DMS 273 treated with DMSO at 0.1 percent for 48 hours (cell line): ENCODE measurements around the gene CEP78.

ENCODE experiments used
- DNase-seq: peaks from one replicate; lab custom pipeline; 2025; lab: John Stamatoyannopoulos, UW

Gene CEP78

GRCh38 chr9:78288214-78288892, 52.5 kb downstream of the CEP78 start:
- peak; percentile 16 for DNase-seq

GRCh38 chr9:78289474-78289873, 53.6 kb downstream of the CEP78 start:
- DNase-seq = no peak

DNA sequence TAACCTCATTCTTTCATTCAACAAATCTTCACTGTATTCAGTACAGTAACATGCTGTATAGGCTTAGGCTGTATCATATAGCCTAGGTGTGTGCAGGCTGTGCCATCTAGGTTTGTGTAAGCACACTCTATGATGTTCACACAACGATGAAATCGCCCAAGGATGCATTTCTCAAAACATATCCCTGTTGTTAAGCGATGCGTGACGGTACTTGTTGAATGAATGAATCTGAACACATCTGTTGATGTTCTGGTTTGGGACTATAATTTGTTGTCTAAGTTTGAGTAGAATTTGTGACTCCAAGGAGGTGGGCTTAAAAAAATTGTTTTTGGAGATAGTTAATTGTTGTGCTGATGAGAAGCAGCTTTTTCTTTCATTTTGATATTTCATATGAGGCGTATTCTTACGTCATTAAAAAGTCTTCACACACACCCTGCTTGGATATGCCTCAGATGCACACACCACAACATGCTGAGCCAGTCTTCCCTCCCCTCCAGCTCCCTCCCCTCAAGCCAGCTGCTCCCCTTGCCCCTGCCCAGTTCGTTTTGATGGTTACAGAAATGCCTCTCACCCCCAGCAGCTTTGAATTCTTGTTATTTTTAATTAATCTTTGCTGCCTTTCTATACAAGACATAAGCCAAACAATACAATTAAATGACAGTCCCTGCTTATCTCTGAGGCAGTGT, 55.5 kb downstream of the CEP78 start:
- DNase-seq = no peak

DNA sequence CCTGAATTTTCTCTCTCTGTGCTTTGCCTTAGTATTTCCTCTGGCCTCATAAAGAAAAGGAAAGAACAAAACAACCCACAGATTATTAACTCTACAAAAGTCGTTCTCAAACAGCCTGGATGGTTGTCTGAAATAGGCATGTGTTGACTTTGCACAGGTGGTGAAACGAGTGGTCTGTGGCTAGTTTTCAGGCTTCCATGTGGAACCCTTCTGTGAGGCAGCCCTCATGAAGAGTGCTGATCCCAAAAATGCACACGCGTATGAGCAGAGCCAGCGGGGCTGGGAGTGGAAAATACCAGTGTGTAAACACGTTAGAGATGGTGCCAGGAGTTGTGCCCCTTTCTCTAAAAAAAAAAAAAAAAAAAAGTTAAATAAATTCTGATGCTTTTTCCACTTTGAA, 56.2 kb downstream of the CEP78 start:
- DNase-seq = no peak

GRCh38 chr9:78292716-78293497, 57.0 kb downstream of the CEP78 start:
- no peak for DNase-seq

DNA sequence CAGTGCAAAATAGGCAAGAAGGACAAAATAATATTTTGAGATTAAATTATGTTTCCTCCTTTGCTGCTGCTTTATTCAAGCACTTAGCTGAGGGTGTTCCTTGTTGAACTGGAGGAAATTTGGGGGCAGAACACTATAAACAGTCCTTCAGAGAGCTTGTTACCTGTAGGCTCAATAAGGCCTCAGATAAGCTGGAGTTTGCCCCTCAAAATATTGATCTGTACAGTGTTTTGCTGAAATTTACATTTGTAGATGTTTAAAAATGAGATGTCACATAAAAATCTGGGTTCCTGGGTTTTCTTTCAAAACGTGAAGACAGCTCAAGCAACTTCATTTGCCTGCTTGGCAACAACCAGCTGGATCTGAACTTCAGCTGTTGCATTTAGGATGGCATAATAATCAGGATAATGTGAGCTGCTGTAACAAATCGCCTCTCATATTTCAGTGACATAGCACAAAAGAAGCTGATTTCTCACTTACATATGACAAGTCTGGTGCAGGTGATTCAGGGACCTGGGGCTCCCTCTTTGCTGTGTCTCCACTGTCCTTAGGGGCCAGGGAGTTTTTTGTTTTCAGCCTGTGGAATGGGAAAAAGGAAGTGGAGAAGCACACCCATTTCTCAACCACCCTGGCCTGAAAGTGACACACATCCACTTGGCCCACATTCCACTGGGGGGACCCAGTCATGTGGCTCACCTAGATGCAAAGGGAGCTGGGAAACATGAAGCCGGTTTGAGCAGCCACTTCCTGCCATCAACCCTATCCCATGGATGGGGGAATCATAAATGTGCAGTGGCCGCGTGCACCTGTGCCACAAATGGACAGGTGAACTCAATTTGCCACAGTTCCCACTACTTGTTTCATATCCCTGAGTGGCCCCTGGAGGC, 58.7 kb downstream of the CEP78 start:
- no peak for DNase-seq

DNA sequence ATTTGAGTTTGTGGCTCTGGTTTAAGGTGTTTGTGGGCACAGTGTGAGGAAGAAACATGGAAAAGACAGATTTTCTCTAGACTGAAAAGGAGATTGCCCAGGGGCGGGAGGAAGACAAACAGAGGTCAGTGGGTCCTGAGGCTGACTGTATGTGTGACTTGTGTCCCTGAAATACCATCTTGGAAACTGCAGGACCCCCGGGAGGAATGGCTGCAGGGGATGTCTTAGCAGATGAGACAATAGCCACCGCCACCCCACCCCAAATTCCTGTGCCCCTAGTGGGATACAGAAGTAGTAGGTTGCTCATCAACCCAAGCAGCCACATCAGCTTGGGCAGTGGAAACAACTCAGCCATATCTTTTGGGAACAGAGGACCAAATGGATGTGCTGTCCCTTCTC, 59.3 kb downstream of the CEP78 start:
- no peak for DNase-seq

GRCh38 chr9:78295731-78296130, 59.9 kb downstream of the CEP78 start:
- no peak for DNase-seq

DNA sequence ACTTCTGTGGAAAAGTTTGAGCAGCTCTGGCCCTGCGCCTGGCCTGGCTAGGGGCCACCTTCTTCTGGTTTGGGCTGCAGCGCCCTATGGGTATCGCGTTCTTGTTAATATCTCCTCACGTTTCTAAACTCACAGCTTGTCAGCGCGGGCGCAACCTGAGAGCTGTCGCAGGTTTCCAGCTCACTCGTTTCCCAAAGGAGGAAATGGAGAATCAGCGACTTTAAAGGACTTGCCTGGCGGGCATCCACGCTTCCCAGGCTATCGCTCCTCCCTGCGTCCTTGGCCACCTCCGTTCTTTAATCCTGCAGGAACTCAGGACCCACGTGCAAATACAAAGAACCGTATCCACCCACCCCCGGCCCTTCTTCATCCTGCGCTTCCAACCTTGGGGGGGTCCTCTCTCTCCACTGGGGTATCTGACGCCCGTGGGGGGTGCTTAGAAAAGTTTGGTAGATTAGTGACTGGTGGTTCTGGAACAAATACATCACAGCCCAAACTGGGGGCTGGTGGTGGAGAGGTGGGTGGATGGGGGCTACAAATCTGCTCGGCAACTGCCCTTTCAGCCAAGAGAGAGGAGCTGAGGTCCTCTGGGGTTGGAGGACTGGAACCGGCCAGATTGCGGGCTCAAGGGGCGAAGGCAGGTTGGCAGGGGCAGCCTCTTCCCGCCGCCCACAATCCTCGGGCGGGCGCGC, 60.5 kb downstream of the CEP78 start:
- DNase-seq = no peak

- peak; percentile 91 for DNase-seq
Measured at GRCh38 chr9:78296893-78297671, 61.2 kb downstream of the CEP78 start, which contains the start of gene PSAT1. PSAT1 (plus strand) TSS chr9:78297125; CDS start chr9:78297211, 86 bp downstream.

GRCh38 chr9:78297672-78297961, 61.7 kb downstream of the CEP78 start:
- DNase-seq = no peak

- no peak for DNase-seq
Measured at GRCh38 chr9:78298046-78298765, 62.3 kb downstream of the CEP78 start.

GRCh38 chr9:78300209-78300608, 64.3 kb downstream of the CEP78 start:
- DNase-seq = no peak

GRCh38 chr9:78301466-78301865, 65.6 kb downstream of the CEP78 start:
- no peak for DNase-seq

DNA sequence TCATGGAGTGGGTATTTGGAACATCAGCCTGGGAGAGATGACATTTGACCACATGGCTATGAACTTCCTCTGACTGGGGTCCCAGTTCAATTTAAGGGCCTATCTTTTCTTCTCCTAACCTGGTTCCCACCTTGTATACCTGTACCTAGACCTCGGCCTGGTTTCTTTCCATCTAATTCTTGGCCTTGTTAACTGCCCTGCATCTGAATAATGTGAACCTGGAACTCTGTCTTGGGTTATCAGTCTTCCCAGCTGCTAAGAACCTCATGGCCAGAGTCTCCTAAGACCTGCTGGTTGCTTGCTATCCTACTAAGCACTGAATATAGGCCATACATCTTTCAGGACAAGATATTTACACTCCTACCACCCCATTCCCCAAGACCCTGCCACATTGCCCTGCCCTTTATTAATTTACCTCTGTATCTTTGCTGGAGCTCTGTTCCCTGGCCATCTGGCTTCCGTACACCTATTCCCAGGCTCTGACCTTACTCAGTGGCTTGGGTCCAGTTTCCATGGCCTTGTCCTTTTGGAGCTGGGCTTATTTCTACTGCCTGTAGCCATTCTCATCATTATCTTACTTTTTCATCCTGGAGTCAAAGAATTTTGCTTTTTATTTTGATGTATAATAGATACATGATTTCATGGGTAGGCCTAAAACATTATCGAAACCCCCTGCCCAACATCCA, 67.6 kb downstream of the CEP78 start:
- no peak for DNase-seq

DNA sequence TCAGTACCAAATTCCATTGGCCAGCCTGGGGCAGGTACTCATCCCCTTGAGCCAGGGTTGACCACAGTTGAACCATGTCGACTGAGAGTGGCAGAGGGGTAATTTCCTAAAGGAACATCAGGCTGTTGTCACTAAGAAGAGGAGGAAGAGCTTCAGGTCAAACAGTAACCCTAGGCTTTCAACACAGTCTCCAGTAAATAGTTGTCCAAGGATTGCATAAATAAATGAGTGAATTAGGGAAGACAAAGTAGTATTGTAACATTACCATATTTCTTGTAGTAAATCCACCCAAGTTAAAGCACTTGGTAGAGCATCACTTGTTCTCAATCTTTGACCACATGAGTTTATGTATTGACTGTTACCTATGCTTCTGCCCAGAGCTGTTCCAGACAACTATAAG, 68.5 kb downstream of the CEP78 start:
- no peak for DNase-seq

- no peak for DNase-seq
Measured at GRCh38 chr9:78306222-78307076, 70.6 kb downstream of the CEP78 start.

GRCh38 chr9:78307360-78307759, 71.5 kb downstream of the CEP78 start:
- no peak for DNase-seq

DNA sequence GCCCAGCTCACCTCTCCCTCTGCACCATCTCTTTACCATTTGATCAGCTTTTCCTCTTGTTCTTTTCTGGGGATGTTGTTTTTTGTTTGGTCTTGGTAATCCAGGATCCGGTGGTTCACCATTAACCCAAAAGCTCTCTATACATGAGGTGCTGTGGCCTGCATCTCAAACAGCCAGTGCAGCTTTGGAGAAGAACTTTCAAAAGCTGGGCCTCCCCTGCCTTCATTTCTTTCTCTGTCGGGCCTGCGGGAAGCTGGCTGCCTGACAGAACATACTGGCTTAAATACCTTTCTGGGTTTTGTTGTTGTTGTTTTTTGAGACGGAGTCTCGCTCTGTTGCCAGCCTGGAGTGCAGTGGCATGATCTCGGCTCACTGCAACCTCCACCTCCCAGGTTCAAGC, 73.2 kb downstream of the CEP78 start:
- no peak for DNase-seq
